ENCODE results near the gene DAZL. TPM values are rescaled to one million over a fixed set of nuclear protein-coding genes. Genes with fewer than 3 reads are reported as not detected.
"Not testable (repeated sequence)": the region's sequence is repeated elsewhere in the genome, so short reads cannot be mapped to it uniquely, and the experiment has no call there.

DAZL gene
- not detected for polyA plus RNA-seq (2012; ENCODE audit: insufficient read depth, insufficient read length)

GRCh38 chr3:16604887-16605602, at the start of gene DAZL:
DAZL (minus strand) TSS chr3:16605423; CDS start chr3:16605205, 218 bp downstream.
- H3K4me3 ChIP-seq (ENCODE audit: low read length): no peak within 1 kb of the TSS
- no peak for DNase-seq (ENCODE audit: low read depth, low spot score)

GRCh38 chr3:16654976-16655375, 49.8 kb upstream of the DAZL start:
- no peak overlapping the region for H3K4me3 ChIP-seq (ENCODE audit: low read length)
- DNase-seq (ENCODE audit: low read depth, low spot score): no peak

GRCh38 chr3:16653712-16654111, 48.5 kb upstream of the DAZL start:
- no peak overlapping the region for H3K4me3 ChIP-seq (ENCODE audit: low read length)
- no peak for DNase-seq (ENCODE audit: low read depth, low spot score)

- DNase-seq (ENCODE audit: low read depth, low spot score): no peak
- no peak overlapping the region for H3K4me3 ChIP-seq (ENCODE audit: low read length)
Measured at GRCh38 chr3:16647668-16648067, 42.4 kb upstream of the DAZL start.

- no peak for DNase-seq (ENCODE audit: low read depth, low spot score)
Measured at GRCh38 chr3:16639806-16640205, 34.6 kb upstream of the DAZL start.

GRCh38 chr3:16633948-16634347, 28.7 kb upstream of the DAZL start:
- H3K4me3 ChIP-seq (ENCODE audit: low read length): no peak overlapping the region
- DNase-seq (ENCODE audit: low read depth, low spot score): no peak

More at GRCh38 chr3:16639806-16640205, 34.6 kb upstream of the DAZL start:
- no peak overlapping the region for H3K4me3 ChIP-seq (ENCODE audit: low read length)

GRCh38 chr3:16632395-16632794, 27.2 kb upstream of the DAZL start:
- no peak overlapping the region for H3K4me3 ChIP-seq (ENCODE audit: low read length)

GRCh38 chr3:16618721-16619120, 13.5 kb upstream of the DAZL start:
- no peak overlapping the region for H3K4me3 ChIP-seq (ENCODE audit: low read length)
- DNase-seq (ENCODE audit: low read depth, low spot score): no peak

More at GRCh38 chr3:16632395-16632794, 27.2 kb upstream of the DAZL start:
- no peak for DNase-seq (ENCODE audit: low read depth, low spot score)

GRCh38 chr3:16617155-16617554, 11.9 kb upstream of the DAZL start:
- not testable (repeated sequence) for H3K4me3 ChIP-seq (ENCODE audit: low read length); DNase-seq (ENCODE audit: low read depth, low spot score)

- no peak overlapping the region for H3K4me3 ChIP-seq (ENCODE audit: low read length)
- DNase-seq (ENCODE audit: low read depth, low spot score): no peak
Measured at GRCh38 chr3:16616083-16616482, 10.9 kb upstream of the DAZL start.

- H3K4me3 ChIP-seq (ENCODE audit: low read length): no peak overlapping the region
- no peak for DNase-seq (ENCODE audit: low read depth, low spot score)
Measured at GRCh38 chr3:16614033-16615031, 9.1 kb upstream of the DAZL start.

GRCh38 chr3:16609927-16610580, 4.8 kb upstream of the DAZL start:
- DNase-seq (ENCODE audit: low read depth, low spot score): no peak
- H3K4me3 ChIP-seq (ENCODE audit: low read length): no peak overlapping the region

GRCh38 chr3:16608816-16609215, 3.6 kb upstream of the DAZL start:
- H3K4me3 ChIP-seq (ENCODE audit: low read length): no peak overlapping the region
- no peak for DNase-seq (ENCODE audit: low read depth, low spot score)

- no peak for DNase-seq (ENCODE audit: low read depth, low spot score)
- no peak overlapping the region for H3K4me3 ChIP-seq (ENCODE audit: low read length)
Measured at GRCh38 chr3:16607718-16608117, 2.5 kb upstream of the DAZL start.

- no peak for DNase-seq (ENCODE audit: low read depth, low spot score)
- no peak overlapping the region for H3K4me3 ChIP-seq (ENCODE audit: low read length)
Measured at GRCh38 chr3:16606398-16606797, 1.2 kb upstream of the DAZL start.

- no peak for DNase-seq (ENCODE audit: low read depth, low spot score)
- no peak overlapping the region for H3K4me3 ChIP-seq (ENCODE audit: low read length)
Measured at GRCh38 chr3:16605966-16606365, 743 bp upstream of the DAZL start.

- DNase-seq (ENCODE audit: low read depth, low spot score): no peak
- no peak overlapping the region for H3K4me3 ChIP-seq (ENCODE audit: low read length)
Measured at GRCh38 chr3:16604433-16604832, 790 bp downstream of the DAZL start.

- H3K4me3 ChIP-seq (ENCODE audit: low read length): no peak overlapping the region
- no peak for DNase-seq (ENCODE audit: low read depth, low spot score)
Measured at GRCh38 chr3:16601537-16602005, 3.7 kb downstream of the DAZL start.

- no peak overlapping the region for H3K4me3 ChIP-seq (ENCODE audit: low read length)
- peak; percentile 79 for DNase-seq (ENCODE audit: low read depth, low spot score)
Measured at GRCh38 chr3:16600780-16601536, 4.3 kb downstream of the DAZL start.
